ENCODE results near the gene SLC4A1AP. TPM values are rescaled to one million over a fixed set of nuclear protein-coding genes. Genes with fewer than 3 reads are reported as not detected.

The SLC4A1AP gene
- total RNA-seq, 1 experiment from 2014 or later: 19.8 TPM

GRCh38 chr2:27621524-27621923 lies 42.2 kb upstream of the SLC4A1AP start:
- ATAC-seq (no peak), DNase-seq (ENCODE audit: low read depth, low spot score) (no peak)
- Histone ChIP-seq H3K36me3 (ENCODE audit: control insufficient read depth in 1 of 2, insufficient read depth in 2 of 2, low read length in 2 of 2) (peaks cover 46 to 51% of the 10 kb centered on the region in 2 experiments; a peak in 3 of 4 replicates), H3K9ac (ENCODE audit: low read length) (no peak overlapping the region), H4K20me1 (ENCODE audit: insufficient read depth) (no peaks in the 10 kb centered on the region), H3K79me2 (ENCODE audit: insufficient read depth, low read length) (no peaks in the 10 kb centered on the region), H2AFZ (ENCODE audit: low read depth, low read length, poor library complexity, severe bottlenecking) (no peak overlapping the region), H3K9me2 (ENCODE audit: insufficient read depth) (no peaks in the 10 kb centered on the region), H3K4me1 (ENCODE audit: control insufficient read depth in 1 of 2, insufficient read depth in 2 of 2, low read length in 2 of 2) (peaks cover 0 to 8% of the 10 kb centered on the region in 2 experiments; a peak in 1 of 4 replicates), H3K4me2 (ENCODE audit: low read length) (no peak overlapping the region), H3K9me3 (ENCODE audit: control insufficient read depth in 1 of 2, insufficient read depth in 1 of 2, low read depth in 1 of 2, low read length in 2 of 2) (no peaks in the 10 kb centered on the region), H3K27ac (ENCODE audit: low read depth, low read length) (no peak overlapping the region), H3K27me3 (ENCODE audit: insufficient read depth, low read length) (no peaks in the 10 kb centered on the region), H3K4me3 (replicated peaks in 1 of 2; ENCODE audit: low read depth in 1 of 2, low read length in 2 of 2) (no peak overlapping the region)
- TF ChIP-seq SP1 (IDR thresholded peaks at IDR 0.05; ENCODE audit: low read depth) (no peak), RAD21 (IDR thresholded peaks at IDR 0.05; ENCODE audit: low read depth) (peak; percentile 16; the same call in 1 of the 2 replicates), ZBTB33 (IDR thresholded peaks at IDR 0.05; ENCODE audit: extremely low read depth, insufficient replicate concordance, low read length) (no peak), EZH2 (IDR thresholded peaks at IDR 0.05) (no peak)
- TF ChIP-seq, protein P1, sequence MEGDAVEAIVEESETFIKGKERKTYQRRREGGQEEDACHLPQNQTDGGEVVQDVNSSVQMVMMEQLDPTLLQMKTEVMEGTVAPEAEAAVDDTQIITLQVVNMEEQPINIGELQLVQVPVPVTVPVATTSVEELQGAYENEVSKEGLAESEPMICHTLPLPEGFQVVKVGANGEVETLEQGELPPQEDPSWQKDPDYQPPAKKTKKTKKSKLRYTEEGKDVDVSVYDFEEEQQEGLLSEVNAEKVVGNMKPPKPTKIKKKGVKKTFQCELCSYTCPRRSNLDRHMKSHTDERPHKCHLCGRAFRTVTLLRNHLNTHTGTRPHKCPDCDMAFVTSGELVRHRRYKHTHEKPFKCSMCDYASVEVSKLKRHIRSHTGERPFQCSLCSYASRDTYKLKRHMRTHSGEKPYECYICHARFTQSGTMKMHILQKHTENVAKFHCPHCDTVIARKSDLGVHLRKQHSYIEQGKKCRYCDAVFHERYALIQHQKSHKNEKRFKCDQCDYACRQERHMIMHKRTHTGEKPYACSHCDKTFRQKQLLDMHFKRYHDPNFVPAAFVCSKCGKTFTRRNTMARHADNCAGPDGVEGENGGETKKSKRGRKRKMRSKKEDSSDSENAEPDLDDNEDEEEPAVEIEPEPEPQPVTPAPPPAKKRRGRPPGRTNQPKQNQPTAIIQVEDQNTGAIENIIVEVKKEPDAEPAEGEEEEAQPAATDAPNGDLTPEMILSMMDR (IDR thresholded peaks at IDR 0.05 in 2 of 3, conservative IDR thresholded peaks at IDR 0.05 in 1 of 3; ENCODE audit: borderline replicate concordance in 1 of 3, insufficient read depth in 1 of 3, low read depth in 2 of 3, low read length in 2 of 3): peak; percentile 5 to 24 (median 6); a peak in 1 of 6 replicates
- BruUV-seq (replicated peaks): no TSS peak
- POLR2A ChIA-PET: no interaction called here
- intact Hi-C loops (cut with micrococcal nuclease): loop anchor here (10.0 kb wide), 1 partner anchor 177 kb away; the partner anchor contains the start of gene KRTCAP3
- RAD21 ChIA-PET (ENCODE audit: low non-redundant PET in 1 of 2, low total read pairs in 2 of 2, uncharacterized antibody in 2 of 2, unreplicated experiment in 2 of 2): no interaction called here
- CTCF ChIA-PET: interaction anchor here (1.0 kb wide), 1 partner anchor 17 kb away, joined by 3 read pairs; no protein-coding TSS in a partner anchor

All from HCT116 (cell line).